HAP-1 (cell line): ENCODE results near the gene PPM1E.
A peak's percentile ranks its signal among the peaks of the same experiment; 100 is the strongest.

Source experiments
- DNase-seq, 2 experiments: peaks; one replicate each; pipeline ENCODE4 v3.0.0-alpha.2; 2016 to 2020; ENCODE audit warnings: low spot score in 2 of 2
- H3K27me3 ChIP-seq: fragments of 250-450 bp; sonication (Bioruptor Pico); 2 replicates; pipeline ENCODE4 v1.5.1; 2020; ENCODE audit warnings: low read depth, mild to moderate bottlenecking, moderate library complexity
- H3K36me3 ChIP-seq: fragments of 250-450 bp; sonication (Bioruptor Pico); replicated peaks from 2 replicates; pipeline ENCODE4 v1.5.1; 2020; ENCODE audit warnings: mild to moderate bottlenecking
- H3K4me1 ChIP-seq: fragments of 250-450 bp; sonication (Bioruptor Pico); 2 replicates; pipeline ENCODE4 v1.5.1; 2020; ENCODE audit warnings: mild to moderate bottlenecking
- H3K4me3 ChIP-seq: fragments of 250-450 bp; sonication (Bioruptor Pico); 2 replicates; pipeline ENCODE4 v1.5.1; 2020; ENCODE audit warnings: mild to moderate bottlenecking, moderate library complexity
- H3K9me3 ChIP-seq: fragments of 250-450 bp; sonication (Bioruptor Pico); 2 replicates; pipeline ENCODE4 v1.5.1; 2020; ENCODE audit warnings: mild to moderate bottlenecking, moderate library complexity
- in situ Hi-C: fragments of 300-500 bp; cut with MboI; formaldehyde crosslinking; loops from 3 replicates; pipeline ENCODE4 v1.14.3; 2020; ENCODE audit warnings: low sequenced_read_pairs, inconsistent platforms, mixed read lengths

PPM1E gene

DNA sequence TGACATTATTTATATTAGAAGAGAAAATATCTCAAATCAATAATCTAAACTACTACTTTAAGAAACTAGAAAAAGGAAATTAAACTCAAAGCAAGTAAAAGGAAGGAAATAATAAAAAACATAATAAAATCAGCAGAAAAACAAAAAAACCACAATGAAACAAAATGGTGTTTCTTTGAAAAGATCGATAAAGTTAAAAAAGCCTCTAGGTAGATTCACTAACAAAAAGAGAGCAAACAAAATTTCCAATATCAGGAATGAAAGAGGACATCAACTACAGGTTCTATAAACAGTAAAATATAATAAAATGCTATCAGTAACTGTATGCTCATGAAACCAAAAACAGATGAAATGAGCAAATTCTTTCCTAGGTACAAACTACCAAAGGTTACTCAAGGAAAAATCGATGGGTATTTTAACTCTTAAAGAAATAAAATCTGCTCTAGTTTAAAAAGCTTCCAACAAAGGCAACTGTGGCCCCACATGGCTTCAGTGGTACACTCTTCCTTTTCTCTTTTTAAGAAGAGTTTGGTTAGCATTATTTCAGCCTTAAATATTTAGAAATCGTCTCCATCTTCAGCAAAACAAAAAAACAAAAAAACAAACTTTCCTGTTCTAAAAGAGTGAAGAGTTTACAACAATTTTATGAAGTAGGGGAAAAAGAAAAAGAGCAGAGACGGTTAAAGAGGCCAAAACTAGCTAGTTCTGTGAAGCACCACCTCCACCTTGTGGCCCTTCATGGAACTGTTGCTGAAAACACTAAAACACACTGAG, 248.9 kb downstream of the PPM1E start:
- Histone ChIP-seq H3K4me1 (peaks cover 23% of the 10 kb centered on the region), H3K4me3 (no peak overlapping the region), H3K36me3 (peaks cover 5% of the 10 kb centered on the region; the same call in 1 of the 2 replicates), H3K27me3 (no peaks in the 10 kb centered on the region), H3K9me3 (no peaks in the 10 kb centered on the region)
- in situ Hi-C loops: loop anchor here (5.0 kb wide), 1 partner anchor 482 kb away; no protein-coding TSS in a partner anchor
- peak; percentile 76 to 77 for DNase-seq

DNA sequence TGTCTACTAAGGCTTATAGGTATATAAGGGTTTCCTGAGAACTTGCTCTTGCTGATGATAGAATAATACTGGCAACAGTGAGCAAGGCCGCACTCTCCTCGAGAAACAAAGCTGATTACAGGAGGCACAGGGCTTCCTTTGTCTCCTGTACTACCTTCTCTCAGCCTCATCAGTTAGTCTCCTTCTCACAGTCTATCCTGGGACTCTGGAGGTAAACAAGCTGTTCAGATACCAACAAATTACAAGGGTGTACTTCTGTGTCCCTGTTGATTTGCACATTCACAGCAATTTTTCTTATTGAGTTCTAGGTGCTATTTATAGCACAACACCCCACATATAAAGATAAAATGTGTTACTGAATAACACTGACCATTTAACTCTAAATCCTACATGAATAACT, 252.3 kb downstream of the PPM1E start:
- in situ Hi-C loops: loop anchor here (5.0 kb wide), 1 partner anchor 486 kb away; no protein-coding TSS in a partner anchor

GRCh38 chr17:59008737-59009136, 253.1 kb downstream of the PPM1E start:
- Histone ChIP-seq H3K4me3 (no peak overlapping the region), H3K36me3 (peaks cover 7% of the 10 kb centered on the region), H3K4me1 (no peaks in the 10 kb centered on the region), H3K9me3 (no peaks in the 10 kb centered on the region), H3K27me3 (no peaks in the 10 kb centered on the region)
- DNase-seq: no peak
- in situ Hi-C loops: loop anchor here (5.0 kb wide), 1 partner anchor 486 kb away; no protein-coding TSS in a partner anchor

More for the DNA sequence above, 252.3 kb downstream of the PPM1E start:
- H3K4me1 ChIP-seq: peaks cover 6% of the 10 kb centered on the region; the same call in 1 of the 2 replicates
- H3K4me3 ChIP-seq: no peak overlapping the region
- H3K27me3 ChIP-seq: no peaks in the 10 kb centered on the region
- DNase-seq: no peak
- peaks cover 7% of the 10 kb centered on the region for H3K36me3 ChIP-seq
- no peaks in the 10 kb centered on the region for H3K9me3 ChIP-seq

DNA sequence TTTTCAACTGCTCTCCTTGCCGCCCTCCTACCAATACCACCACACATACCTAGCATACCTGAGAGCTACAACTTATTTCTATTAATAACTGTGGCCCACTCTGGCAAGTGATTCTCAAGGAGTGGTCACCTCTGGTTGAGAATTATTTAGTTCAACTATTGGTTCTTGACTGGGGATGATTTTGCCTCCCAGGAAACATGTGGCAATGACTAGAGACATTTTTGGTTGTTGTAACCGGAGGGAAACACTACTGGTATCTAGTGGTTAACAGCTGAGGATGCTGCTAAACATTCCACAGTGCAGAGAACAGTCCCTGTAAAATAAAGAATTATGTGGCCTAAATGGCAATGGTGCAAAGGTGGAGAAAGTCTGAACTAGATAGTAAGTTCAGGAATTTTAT, 254.4 kb downstream of the PPM1E start:
- peaks cover 7% of the 10 kb centered on the region for H3K36me3 ChIP-seq
- in situ Hi-C loops: no loop called here

DNA sequence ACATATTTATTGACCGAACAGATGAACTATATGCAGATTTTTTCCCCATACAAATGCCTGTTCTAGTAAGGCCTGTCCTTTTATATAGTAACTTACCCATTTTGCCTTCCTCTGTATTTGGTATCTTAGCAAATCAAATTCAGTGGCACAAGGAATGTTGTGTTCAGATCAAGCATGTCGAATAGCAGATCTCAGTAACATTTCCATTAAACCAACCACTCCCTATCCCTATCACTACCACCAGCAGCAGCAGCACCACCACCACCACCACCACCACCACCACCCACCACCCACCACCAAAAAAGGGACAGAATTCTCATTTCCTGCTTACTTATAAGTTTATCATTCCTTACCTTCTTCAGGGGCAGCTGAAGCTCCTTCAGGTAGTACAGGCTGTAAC, 256.3 kb downstream of the PPM1E start:
- no peaks in the 10 kb centered on the region for H3K9me3 ChIP-seq
- H3K36me3 ChIP-seq: peaks cover 7% of the 10 kb centered on the region
- no peaks in the 10 kb centered on the region for H3K4me1 ChIP-seq
- no peak overlapping the region for H3K4me3 ChIP-seq
- no peak for DNase-seq
- no peaks in the 10 kb centered on the region for H3K27me3 ChIP-seq
- in situ Hi-C loops: no loop called here

More for the DNA sequence above, 254.4 kb downstream of the PPM1E start:
- DNase-seq: no peak
- no peak overlapping the region for H3K4me3 ChIP-seq
- no peaks in the 10 kb centered on the region for H3K4me1 ChIP-seq
- H3K27me3 ChIP-seq: no peaks in the 10 kb centered on the region
- no peaks in the 10 kb centered on the region for H3K9me3 ChIP-seq

DNA sequence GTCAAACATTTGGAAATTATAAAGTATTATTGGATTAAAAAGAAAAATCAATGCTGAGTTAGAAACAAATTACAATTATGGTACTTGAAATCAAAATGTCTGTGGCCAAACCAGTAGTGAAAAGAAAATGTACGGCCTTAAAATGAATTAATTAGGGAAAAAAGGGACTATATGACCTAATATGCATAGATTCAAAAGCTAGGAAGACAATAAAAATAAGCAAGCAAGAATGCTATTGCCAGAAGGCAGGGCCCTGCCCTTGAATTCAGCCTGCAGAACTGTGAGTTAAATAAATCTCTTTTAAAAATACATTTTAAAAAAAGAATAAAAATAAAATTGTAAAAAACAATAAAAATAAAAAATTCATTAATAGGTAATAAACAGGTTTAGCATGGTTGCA, 262.4 kb downstream of the PPM1E start:
- Histone ChIP-seq H3K4me3 (no peak overlapping the region), H3K27me3 (no peaks in the 10 kb centered on the region), H3K9me3 (no peaks in the 10 kb centered on the region), H3K36me3 (no peaks in the 10 kb centered on the region), H3K4me1 (no peaks in the 10 kb centered on the region)
- DNase-seq: no peak
- in situ Hi-C loops: no loop called here

DNA sequence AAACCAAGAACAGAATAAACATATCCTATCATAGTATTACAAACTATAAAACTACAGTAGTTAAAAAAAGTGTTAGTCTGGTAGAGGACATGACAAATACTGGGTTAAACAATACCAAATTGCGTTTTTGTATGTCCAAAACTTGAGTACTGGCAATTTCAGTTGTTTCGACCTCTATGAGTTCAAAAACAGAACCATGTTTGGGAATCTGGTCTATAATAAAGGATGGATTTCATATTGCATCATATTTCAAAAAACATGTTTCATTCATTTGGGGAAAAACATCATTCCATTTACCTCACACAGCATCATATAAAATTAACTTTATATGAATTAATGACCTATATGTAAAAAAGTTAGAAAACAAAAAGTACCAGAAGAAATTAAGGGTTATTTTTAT, 269.3 kb downstream of the PPM1E start:
- no peaks in the 10 kb centered on the region for H3K9me3 ChIP-seq
- DNase-seq: no peak
- no peaks in the 10 kb centered on the region for H3K27me3 ChIP-seq
- no peak overlapping the region for H3K4me3 ChIP-seq
- no peaks in the 10 kb centered on the region for H3K4me1 ChIP-seq
- in situ Hi-C loops: no loop called here
- H3K36me3 ChIP-seq: peaks cover 3% of the 10 kb centered on the region; the same call in 1 of the 2 replicates

DNA sequence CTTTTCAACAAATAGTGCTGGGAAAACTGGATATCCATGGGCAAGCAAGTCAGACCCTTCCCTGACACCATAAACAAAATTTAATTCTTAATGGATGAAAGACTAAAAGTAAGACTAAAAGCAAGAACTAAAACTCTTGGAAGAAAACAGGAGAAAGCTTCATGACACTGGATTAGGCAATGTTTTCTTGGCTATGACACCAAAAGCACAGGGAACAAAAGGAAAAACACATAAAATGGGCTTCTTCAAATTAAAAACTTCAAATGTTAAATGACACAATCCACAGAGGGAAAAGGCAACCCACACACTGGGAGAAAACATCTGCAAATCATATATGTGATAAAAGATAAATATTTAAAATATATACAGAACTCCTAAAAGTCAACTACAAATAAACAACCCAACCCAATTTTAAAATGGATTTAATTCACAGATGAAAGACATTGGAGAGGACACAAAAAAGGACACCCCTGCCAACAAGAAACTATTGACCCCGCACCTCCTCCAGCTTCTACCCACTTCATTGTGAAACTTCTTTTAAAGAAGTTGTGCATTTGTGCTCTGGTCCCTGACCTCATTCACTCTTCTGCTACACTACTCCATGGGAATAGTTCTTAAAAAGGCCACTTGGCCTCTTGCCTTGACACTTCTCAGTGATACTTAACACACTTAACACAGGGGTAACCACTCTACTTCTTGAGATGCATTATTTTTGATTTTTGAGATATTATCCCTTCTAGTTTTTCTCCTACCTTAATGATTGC, 270.7 kb downstream of the PPM1E start:
- peaks cover 5% of the 10 kb centered on the region; the same call in 1 of the 2 replicates for H3K36me3 ChIP-seq
- no peaks in the 10 kb centered on the region for H3K4me1 ChIP-seq
- DNase-seq: no peak
- in situ Hi-C loops: no loop called here
- no peaks in the 10 kb centered on the region for H3K9me3 ChIP-seq
- H3K4me3 ChIP-seq: no peak overlapping the region
- no peaks in the 10 kb centered on the region for H3K27me3 ChIP-seq

GRCh38 chr17:59027750-59028149, 272.1 kb downstream of the PPM1E start:
- in situ Hi-C loops: no loop called here
- peaks cover 5% of the 10 kb centered on the region; the same call in 1 of the 2 replicates for H3K36me3 ChIP-seq
- H3K27me3 ChIP-seq: no peaks in the 10 kb centered on the region
- H3K9me3 ChIP-seq: no peaks in the 10 kb centered on the region
- H3K4me3 ChIP-seq: no peak overlapping the region
- no peaks in the 10 kb centered on the region for H3K4me1 ChIP-seq
- no peak for DNase-seq

DNA sequence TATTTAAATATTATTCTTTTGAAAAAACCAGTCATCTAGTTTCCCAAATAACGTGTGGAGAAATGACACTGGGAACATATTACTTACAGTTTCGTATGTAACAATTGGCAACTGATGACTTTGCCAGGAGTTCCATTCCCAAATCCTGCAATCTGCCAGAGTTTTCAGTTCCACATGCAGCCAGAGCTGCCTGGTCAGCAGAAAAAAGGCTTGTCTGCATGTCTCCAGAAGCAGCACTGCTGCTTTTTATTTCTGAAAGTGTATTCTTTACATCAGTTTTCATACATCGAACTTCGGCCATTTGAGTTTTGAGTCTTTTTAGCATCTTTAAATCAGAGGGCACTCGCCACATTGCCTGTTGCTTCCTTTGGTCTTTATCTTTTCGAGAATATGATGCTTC, 272.7 kb downstream of the PPM1E start:
- in situ Hi-C loops: no loop called here
- Histone ChIP-seq H3K36me3 (peaks cover 5% of the 10 kb centered on the region; the same call in 1 of the 2 replicates), H3K4me1 (no peaks in the 10 kb centered on the region), H3K27me3 (no peaks in the 10 kb centered on the region), H3K9me3 (no peaks in the 10 kb centered on the region), H3K4me3 (no peak overlapping the region)
- DNase-seq: no peak

DNA sequence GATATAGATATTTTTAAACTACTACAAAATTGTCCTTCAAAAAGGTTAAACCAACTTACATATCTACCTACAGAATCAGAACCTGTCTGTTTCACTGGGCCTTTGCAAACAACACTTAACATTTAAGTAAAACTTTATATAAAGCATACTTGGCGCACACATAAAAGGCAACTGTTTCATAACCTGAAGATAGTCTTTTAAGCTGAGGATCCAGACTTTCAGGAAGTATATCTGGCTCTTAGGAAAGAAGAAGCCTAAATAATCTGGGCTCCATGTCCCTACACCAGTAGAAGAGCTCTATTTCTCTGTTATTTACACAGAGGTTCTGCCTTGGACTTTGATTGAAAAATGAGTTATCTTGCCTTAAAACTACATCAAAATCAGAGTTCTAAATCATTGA, 275.2 kb downstream of the PPM1E start:
- Histone ChIP-seq H3K27me3 (no peaks in the 10 kb centered on the region), H3K9me3 (no peaks in the 10 kb centered on the region), H3K4me3 (no peak overlapping the region)

More for the DNA sequence above, 275.2 kb downstream of the PPM1E start:
- in situ Hi-C loops: no loop called here
- no peak for DNase-seq
- H3K36me3 ChIP-seq: peaks cover 5% of the 10 kb centered on the region; the same call in 1 of the 2 replicates
- H3K4me1 ChIP-seq: no peaks in the 10 kb centered on the region
